CD4-positive, alpha-beta memory T cell (primary cell): ENCODE data around the gene ZDHHC13. TPM values are rescaled to one million over a fixed set of nuclear protein-coding genes. Genes with fewer than 3 reads are reported as not detected.
A peak's percentile ranks its signal among the peaks of the same experiment; 100 is the strongest.

Experiments
- CTCF ChIA-PET: fragments of 350-600 bp; sonication (Branson Sonifier 250); formaldehyde crosslinking; loops from one replicate; lab custom pipeline; 2021; ENCODE audit warnings: inconsistent platforms; ENCODE audit not compliant: partially characterized antibody; lab: Charles Lee
- POLR2A ChIA-PET: fragments of 350-600 bp; sonication (Branson Sonifier 250); formaldehyde crosslinking; loops from one replicate; lab custom pipeline; 2021; ENCODE audit not compliant: partially characterized antibody; lab: Charles Lee
- DNase-seq, 5 donors: peaks; one replicate each; pipeline versions ENCODE4 v3.0.0 to v3.0.0-alpha.2; 2020 to 2022; ENCODE audit warnings: mixed read lengths in 1 of 5
- H3K27ac ChIP-seq: one replicate; pipeline ENCODE4 v1.7.0; 2013; ENCODE audit warnings: low read depth, low read length
- H3K27me3 ChIP-seq: 2 replicates; pipeline ENCODE4 v1.7.0; 2013; ENCODE audit warnings: mild to moderate bottlenecking, low read length, moderate library complexity; ENCODE audit not compliant: insufficient read depth
- H3K36me3 ChIP-seq: 2 replicates; pipeline ENCODE4 v1.7.0; 2013; ENCODE audit warnings: mild to moderate bottlenecking, low read length, moderate library complexity; ENCODE audit not compliant: insufficient read depth
- H3K4me1 ChIP-seq: 2 replicates; pipeline ENCODE4 v1.7.0; 2013; ENCODE audit warnings: mild to moderate bottlenecking, low read length, moderate library complexity; ENCODE audit not compliant: insufficient read depth
- H3K4me3 ChIP-seq, 2 donors: one replicate each; pipeline ENCODE4 v1.7.0; 2013; ENCODE audit warnings: low read length in 2 of 2, mild to moderate bottlenecking in 1 of 2
- H3K9me3 ChIP-seq, 2 donors: one replicate each; pipeline ENCODE4 v1.7.0; 2013; ENCODE audit warnings: low read length in 2 of 2, control low read depth in 1 of 2; ENCODE audit not compliant: control insufficient read depth in 1 of 2
- H3K27ac Mint-ChIP-seq, 7 donors: one replicate each; pipeline ENCODE4 v1.8.0; 2020 to 2021; ENCODE audit warnings: mixed read lengths in 7 of 7, mild to moderate bottlenecking in 6 of 7, inconsistent platforms in 3 of 7, moderate library complexity in 3 of 7
- H3K27me3 Mint-ChIP-seq, 2 donors: one replicate each; pipeline ENCODE4 v1.8.0; 2020 to 2021; ENCODE audit warnings: mixed read lengths in 2 of 2
- H3K36me3 Mint-ChIP-seq, 2 donors: one replicate each; pipeline ENCODE4 v1.8.0; 2020 to 2021; ENCODE audit warnings: mixed read lengths in 2 of 2, inconsistent platforms in 1 of 2, mild to moderate bottlenecking in 1 of 2
- H3K4me1 Mint-ChIP-seq, 4 donors: one replicate each; pipeline ENCODE4 v1.8.0; 2020 to 2021; ENCODE audit warnings: mixed read lengths in 4 of 4, mild to moderate bottlenecking in 1 of 4
- H3K4me3 Mint-ChIP-seq, 8 donors: one replicate each; pipeline ENCODE4 v1.8.0; 2020 to 2021; ENCODE audit warnings: mixed read lengths in 8 of 8, mild to moderate bottlenecking in 7 of 8, moderate library complexity in 6 of 8, inconsistent platforms in 3 of 8
- H3K9me3 Mint-ChIP-seq, 8 donors: one replicate each; pipeline ENCODE4 v1.8.0; 2020 to 2021; ENCODE audit warnings: mixed read lengths in 8 of 8, mild to moderate bottlenecking in 5 of 8, inconsistent platforms in 3 of 8, moderate library complexity in 1 of 8
- intact Hi-C: fragments of 100-400 bp; cut with micrococcal nuclease; formaldehyde crosslinking; loops from one replicate; pipeline ENCODE4 v1.15.1; 2023
- polyA plus RNA-seq, 2 donors: library from polyadenylated mRNA; unstranded; fragments of 300-500 nt; fragmentation: Illumina TruSeq; gene quantifications; one replicate each; pipeline ENCODE4 v1.2.3, GENCODE V29; 2021
- total RNA-seq, 2 experiments: library from RNA; stranded (reverse); gene quantifications; one replicate each; pipeline ENCODE4 v1.2.3, GENCODE V29; 2021

ZDHHC13 gene
- total and polyA plus RNA-seq, 4 experiments from 2014 or later: 9.4 to 16.1 (median 15.4) TPM

GRCh38 chr11:19110295-19110694 is 6.7 kb upstream of the ZDHHC13 start:
- Mint-ChIP-seq H3K27ac (no peak overlapping the region), H3K9me3 (no peaks in the 10 kb centered on the region), H3K4me3 (no peak overlapping the region), H3K36me3 (no peaks in the 10 kb centered on the region), H3K27me3 (peaks cover 3 to 16% of the 10 kb centered on the region in 2 donors), H3K4me1 (no peaks in the 10 kb centered on the region)
- H3K4me3 ChIP-seq: no peak overlapping the region
- ChIA-PET CTCF (interaction anchor here (0.7 to 4.0 kb wide), 2 partner anchors 33 to 39 kb away, joined by 3 to 16 read pairs; no protein-coding TSS in a partner anchor), POLR2A (no interaction called here)
- intact Hi-C loops: no loop called here
- H3K27me3 ChIP-seq: no peaks in the 10 kb centered on the region
- no peaks in the 10 kb centered on the region for H3K9me3 ChIP-seq
- no peaks in the 10 kb centered on the region for H3K4me1 ChIP-seq
- no peak for DNase-seq
- H3K27ac ChIP-seq: no peak overlapping the region
- H3K36me3 ChIP-seq: no peaks in the 10 kb centered on the region

DNA sequence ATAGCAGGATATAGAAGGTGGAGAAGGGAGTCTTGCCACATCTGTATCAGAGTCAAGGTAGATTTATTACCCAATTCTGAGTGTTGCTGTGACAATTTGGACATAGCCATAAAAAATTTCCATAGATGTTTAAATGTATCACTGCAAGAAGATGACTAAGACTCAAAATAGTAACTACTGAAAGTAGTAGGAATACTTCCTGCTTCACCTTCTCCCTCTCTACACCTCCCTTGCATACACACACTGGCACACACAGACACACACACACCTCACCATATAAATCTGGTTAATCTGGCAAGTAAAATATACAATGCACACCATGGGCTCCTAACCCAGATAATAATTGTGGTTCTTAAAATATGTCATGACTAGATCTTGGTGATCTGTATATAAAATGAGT is 5.2 kb upstream of the ZDHHC13 start:
- ChIA-PET POLR2A (no interaction called here), CTCF (interaction anchor here (4.0 kb wide), 1 partner anchor 40 kb away, joined by 16 read pairs; no protein-coding TSS in a partner anchor)
- H3K9me3 Mint-ChIP-seq: no peaks in the 10 kb centered on the region
- peaks cover 5% of the 10 kb centered on the region for H3K4me1 ChIP-seq
- H3K27me3 ChIP-seq: no peaks in the 10 kb centered on the region
- no peaks in the 10 kb centered on the region for H3K36me3 ChIP-seq
- H3K27ac ChIP-seq: no peak overlapping the region
- peaks cover 3 to 6% (median 5%) of the 10 kb centered on the region in 4 donors for H3K4me1 Mint-ChIP-seq
- intact Hi-C loops: no loop called here
- DNase-seq: no peak
- peaks cover 0 to 2% of the 10 kb centered on the region in 2 donors for H3K36me3 Mint-ChIP-seq
- no peak overlapping the region for H3K27ac Mint-ChIP-seq
- peaks cover 2 to 15% of the 10 kb centered on the region in 2 donors for H3K27me3 Mint-ChIP-seq
- H3K4me3 ChIP-seq: no peak overlapping the region
- H3K9me3 ChIP-seq: no peaks in the 10 kb centered on the region
- H3K4me3 Mint-ChIP-seq: no peak overlapping the region

- POLR2A ChIA-PET: interaction anchor here (0.7 to 1.1 kb wide), 4 partner anchors 37 to 1103 kb away, joined by 3 read pairs; partner anchors contain the start of genes LDHA and SERGEF
- CTCF ChIA-PET: interaction anchor here (0.9 to 1.3 kb wide), 3 partner anchors 10 to 41 kb away, joined by 3 to 5 read pairs (median 3); no protein-coding TSS in a partner anchor
Observed at GRCh38 chr11:19116276-19116970, 545 bp upstream of the ZDHHC13 start.

DNA sequence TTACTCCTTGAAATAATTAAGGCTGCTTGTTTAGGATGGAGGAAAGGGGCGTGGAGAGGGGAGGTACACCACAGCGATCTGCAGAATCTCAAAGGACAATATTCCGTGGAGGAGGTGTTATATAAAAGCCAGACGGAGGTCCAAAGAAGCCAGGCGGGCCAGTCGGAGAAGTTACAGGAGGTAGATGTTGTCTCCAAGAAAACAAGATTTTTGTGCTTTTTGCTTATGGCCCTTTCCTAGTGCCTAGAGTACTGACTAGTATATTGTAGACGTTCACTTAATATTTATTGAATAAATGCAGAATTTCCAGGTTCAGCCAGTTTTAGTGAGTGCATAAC is 761 bp downstream of the ZDHHC13 start:
- no peaks in the 10 kb centered on the region for H3K27me3 Mint-ChIP-seq
- POLR2A ChIA-PET: no interaction called here
- H3K9me3 ChIP-seq: no peaks in the 10 kb centered on the region
- CTCF ChIA-PET: no interaction called here
- H3K27me3 ChIP-seq: no peaks in the 10 kb centered on the region
- H3K4me1 ChIP-seq: peaks cover 44% of the 10 kb centered on the region
- intact Hi-C loops: loop anchor here (1.0 to 2.0 kb wide), 3 partner anchors 40 to 595 kb away; partner anchors contain the start of genes E2F8 and NAV2
- H3K36me3 ChIP-seq: no peaks in the 10 kb centered on the region
- peak overlapping the region; percentile 73 for H3K27ac ChIP-seq
- H3K4me1 Mint-ChIP-seq: peaks cover 41 to 60% (median 49%) of the 10 kb centered on the region in 4 donors
- peak overlapping the region; percentile 78 to 81 for H3K4me3 ChIP-seq
- H3K36me3 Mint-ChIP-seq: peaks cover 5 to 10% of the 10 kb centered on the region in 2 donors
- no peaks in the 10 kb centered on the region for H3K9me3 Mint-ChIP-seq
- H3K27ac Mint-ChIP-seq: peak overlapping the region in 5 of 7 donors; percentile 46 to 81 (median 80)
- DNase-seq: no peak
- peak overlapping the region; percentile 90 to 98 (median 94) for H3K4me3 Mint-ChIP-seq

More at GRCh38 chr11:19116276-19116970, 545 bp upstream of the ZDHHC13 start:
- intact Hi-C loops: loop anchor here (2.0 kb wide), 1 partner anchor 596 kb away; the partner anchor contains the start of gene NAV2
- no peaks in the 10 kb centered on the region for H3K27me3 ChIP-seq
- H3K4me1 ChIP-seq: peaks cover 44% of the 10 kb centered on the region
- Mint-ChIP-seq H3K4me3 (peak overlapping the region; percentile 90 to 98 (median 94)), H3K27ac (peak overlapping the region in 6 of 7 donors; percentile 46 to 97 (median 81)), H3K4me1 (peaks cover 34 to 52% (median 42%) of the 10 kb centered on the region in 4 donors), H3K36me3 (peaks cover 5 to 10% of the 10 kb centered on the region in 2 donors), H3K9me3 (no peaks in the 10 kb centered on the region), H3K27me3 (peaks cover 2% of the 10 kb centered on the region in 2 donors)
- H3K9me3 ChIP-seq: no peaks in the 10 kb centered on the region
- DNase-seq: no peak
- H3K4me3 ChIP-seq: peak overlapping the region; percentile 78 to 81
- peak overlapping the region; percentile 11 for H3K27ac ChIP-seq
- no peaks in the 10 kb centered on the region for H3K36me3 ChIP-seq

DNA sequence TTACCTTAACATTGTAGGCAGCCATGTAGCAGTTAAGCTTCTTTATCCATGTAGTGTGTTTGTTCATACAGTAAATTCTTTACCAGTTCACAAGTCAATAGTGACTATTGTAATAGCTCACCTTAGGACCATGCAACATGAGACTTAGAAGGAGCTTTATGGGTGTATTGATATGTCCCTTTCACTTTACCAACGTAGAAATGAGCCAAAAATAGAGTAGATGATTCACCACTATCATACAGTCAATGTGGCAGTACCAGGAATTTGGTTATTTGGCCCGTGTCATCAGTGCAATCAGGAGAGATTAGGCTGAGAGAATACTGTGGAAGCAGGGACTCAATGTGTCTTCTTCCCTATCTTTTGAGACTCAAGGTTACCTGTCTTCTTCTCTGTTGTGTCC is 4.7 kb downstream of the ZDHHC13 start:
- H3K4me3 Mint-ChIP-seq: peak overlapping the region in 1 of 8 donors; percentile 26
- POLR2A ChIA-PET: no interaction called here
- no peak overlapping the region for H3K27ac ChIP-seq
- H3K4me1 ChIP-seq: peaks cover 40% of the 10 kb centered on the region
- H3K27me3 ChIP-seq: no peaks in the 10 kb centered on the region
- peaks cover 0 to 3% (median 0%) of the 10 kb centered on the region in 8 donors for H3K9me3 Mint-ChIP-seq
- H3K27ac Mint-ChIP-seq: peak overlapping the region in 2 of 7 donors; percentile 22 to 29
- peaks cover 23 to 28% of the 10 kb centered on the region in 2 donors for H3K36me3 Mint-ChIP-seq
- DNase-seq: no peak
- H3K4me1 Mint-ChIP-seq: peaks cover 42 to 67% (median 56%) of the 10 kb centered on the region in 4 donors
- H3K36me3 ChIP-seq: no peaks in the 10 kb centered on the region
- no peaks in the 10 kb centered on the region for H3K27me3 Mint-ChIP-seq
- CTCF ChIA-PET: interaction anchor here (0.8 to 1.3 kb wide), 2 partner anchors 45 to 47 kb away, joined by 3 to 5 read pairs; no protein-coding TSS in a partner anchor
- intact Hi-C loops: no loop called here
- H3K9me3 ChIP-seq: no peaks in the 10 kb centered on the region
- no peak overlapping the region for H3K4me3 ChIP-seq

GRCh38 chr11:19122960-19123615 is 6.1 kb downstream of the ZDHHC13 start:
- H3K4me3 Mint-ChIP-seq: no peak overlapping the region
- Histone ChIP-seq H3K4me1 (peaks cover 33% of the 10 kb centered on the region), H3K27me3 (no peaks in the 10 kb centered on the region), H3K36me3 (no peaks in the 10 kb centered on the region), H3K27ac (no peak overlapping the region), H3K9me3 (no peaks in the 10 kb centered on the region), H3K4me3 (no peak overlapping the region)
- H3K27ac Mint-ChIP-seq: peak overlapping the region in 1 of 7 donors; percentile 16
- POLR2A ChIA-PET: no interaction called here
- H3K4me1 Mint-ChIP-seq: peaks cover 39 to 64% (median 57%) of the 10 kb centered on the region in 4 donors
- intact Hi-C loops: no loop called here
- H3K9me3 Mint-ChIP-seq: peaks cover 0 to 5% (median 0%) of the 10 kb centered on the region in 8 donors
- CTCF ChIA-PET: interaction anchor here (0.8 to 1.3 kb wide), 2 partner anchors 48 to 51 kb away, joined by 3 to 5 read pairs; no protein-coding TSS in a partner anchor
- no peak for DNase-seq
- no peaks in the 10 kb centered on the region for H3K27me3 Mint-ChIP-seq
- H3K36me3 Mint-ChIP-seq: peaks cover 29 to 42% of the 10 kb centered on the region in 2 donors
